ENCODE data around the gene AMN.

GRCh38 chr14:102952276-102952675 is 29.8 kb downstream of the AMN start:
- no peak for TF ChIP-seq POLR2A (IDR thresholded peaks at IDR 0.05)
- TF ChIP-seq CTCF (IDR thresholded peaks at IDR 0.05), result no peak

Measured in Peyer's patch (tissue), 4 donors.